HCT116 (cell line): ENCODE data around the gene TMEM116. TPM values are rescaled to one million over a fixed set of nuclear protein-coding genes. Genes with fewer than 3 reads are reported as not detected.

Experiments used
- ATAC-seq: fragments of 200-7000 bp; cut with Tn5 transposase; 2 replicates; pipeline ENCODE4 v1.9.1; 2020; ENCODE audit warnings: mild to moderate bottlenecking, moderate library complexity
- BruUV-seq: library from RNA; stranded (reverse); fragments of 400-500 nt; replicated peaks from 2 replicates; lab custom pipeline; 2021; lab: Mats Ljungman, UMichigan
- CTCF ChIA-PET: fragments of 300-600 bp; sonication (Branson Sonifier 250); formaldehyde crosslinking; loops from one replicate; lab custom pipeline; 2021; ENCODE audit warnings: antibody characterized with exemption; lab: Charles Lee
- POLR2A ChIA-PET: fragments of 300-600, 350-600 bp; sonication (Branson Sonifier 250); formaldehyde crosslinking; loops from one replicate; lab custom pipeline; 2021; ENCODE audit warnings: antibody characterized with exemption; lab: Charles Lee
- RAD21 ChIA-PET, 2 experiments: fragments of 300-600 bp; sonication (Branson Sonifier 250); formaldehyde crosslinking; loops; one replicate each; lab custom pipeline; 2023; ENCODE audit warnings: low total read pairs in 2 of 2; ENCODE audit not compliant: uncharacterized antibody in 2 of 2, unreplicated experiment in 2 of 2, low non-redundant PET in 1 of 2; lab: Charles Lee
- DNase-seq: peaks from one replicate; pipeline ENCODE4 v3.0.0-alpha.2; 2010; ENCODE audit warnings: low read depth, low spot score
- H2AFZ ChIP-seq: fragments of 200-600 bp; shearing (Covaris generic), sonication (generic); 2 replicates; pipeline ENCODE4 v1.6.1; 2017; ENCODE audit warnings: low read depth, mixed run types, mixed read lengths, antibody characterized with exemption, low read length; ENCODE audit not compliant: poor library complexity, severe bottlenecking
- H3K27ac ChIP-seq: 2 replicates; pipeline ENCODE4 v1.5.1; 2012; ENCODE audit warnings: low read depth, low read length
- H3K27me3 ChIP-seq: fragments of 200-600 bp; sonication (generic); 2 replicates; pipeline ENCODE4 v1.6.1; 2016; ENCODE audit warnings: mixed run types, low read length, mixed read lengths; ENCODE audit not compliant: insufficient read depth
- H3K36me3 ChIP-seq, 2 experiments: fragments of 200-500 bp in 1 of 2; fragments of 200-600 bp in 1 of 2; sonication (Bioruptor generic) in 1 of 2; sonication (generic) in 1 of 2; 2 replicates each; pipeline versions ENCODE4 v1.5.1 to v1.6.1; 2014 to 2016; ENCODE audit warnings: low read length in 2 of 2, inconsistent platforms in 1 of 2, mixed read lengths in 1 of 2, mixed run types in 1 of 2; ENCODE audit not compliant: insufficient read depth in 2 of 2, control insufficient read depth in 1 of 2
- H3K4me1 ChIP-seq, 2 experiments: fragments of 200-600 bp in 1 of 2; sonication (generic) in 1 of 2; 2 replicates each; pipeline versions ENCODE4 v1.5.1 to v1.6.1; 2012 to 2017; ENCODE audit warnings: low read length in 2 of 2, inconsistent platforms in 1 of 2, mild to moderate bottlenecking in 1 of 2, mixed read lengths in 1 of 2, mixed run types in 1 of 2, moderate library complexity in 1 of 2; ENCODE audit not compliant: insufficient read depth in 2 of 2, control insufficient read depth in 1 of 2
- H3K4me2 ChIP-seq: fragments of 200-600 bp; sonication (generic); 2 replicates; pipeline ENCODE4 v1.6.1; 2017; ENCODE audit warnings: mixed run types, low read length, mixed read lengths
- H3K4me3 ChIP-seq, 2 experiments: fragments of 200-600 bp in 1 of 2; sonication (generic) in 1 of 2; replicated peaks in 1 of 2; 2 replicates each; pipeline ENCODE4 v1.5.1; 2011 to 2016; ENCODE audit warnings: low read length in 2 of 2, control low read depth in 1 of 2, low read depth in 1 of 2, mild to moderate bottlenecking in 1 of 2, mixed read lengths in 1 of 2, mixed run types in 1 of 2
- H3K79me2 ChIP-seq: fragments of 200-600 bp; sonication (generic); 2 replicates; pipeline ENCODE4 v1.6.1; 2017; ENCODE audit warnings: mild to moderate bottlenecking, mixed run types, low read length, moderate library complexity, mixed read lengths; ENCODE audit not compliant: insufficient read depth
- H3K9ac ChIP-seq: fragments of 200-600 bp; sonication (generic); 2 replicates; pipeline ENCODE4 v1.6.1; 2016; ENCODE audit warnings: low read length, mixed read lengths
- H3K9me2 ChIP-seq: fragments of 200-600 bp; sonication (generic), shearing (Covaris generic); 2 replicates; pipeline ENCODE4 v1.6.1; 2017; ENCODE audit warnings: mixed run types, mild to moderate bottlenecking, moderate library complexity; ENCODE audit not compliant: insufficient read depth
- H3K9me3 ChIP-seq, 2 experiments: fragments of 200-500 bp in 1 of 2; fragments of 200-600 bp in 1 of 2; sonication (Bioruptor generic) in 1 of 2; sonication (generic) in 1 of 2; 2 replicates each; pipeline ENCODE4 v1.6.1; 2014 to 2017; ENCODE audit warnings: low read length in 2 of 2, mixed read lengths in 2 of 2, inconsistent platforms in 1 of 2, low read depth in 1 of 2, mild to moderate bottlenecking in 1 of 2, mixed run types in 1 of 2, moderate library complexity in 1 of 2; ENCODE audit not compliant: control insufficient read depth in 1 of 2, insufficient read depth in 1 of 2
- H4K20me1 ChIP-seq: fragments of 200-600 bp; sonication (generic), shearing (Covaris generic); 2 replicates; pipeline ENCODE4 v1.6.1; 2017; ENCODE audit warnings: mixed run types, mild to moderate bottlenecking, moderate library complexity; ENCODE audit not compliant: insufficient read depth
- ATF3 ChIP-seq: IDR thresholded peaks from 2 replicates; pipeline ENCODE4 v1.6.1; 2012
- CBX3 ChIP-seq: IDR thresholded peaks from 2 replicates; pipeline ENCODE4 v1.6.1; 2012; ENCODE audit warnings: low read depth
- CEBPB ChIP-seq: IDR thresholded peaks from 2 replicates; pipeline ENCODE4 v1.6.1; 2012; ENCODE audit warnings: low read depth
- EGR1 ChIP-seq: IDR thresholded peaks from 2 replicates; pipeline ENCODE4 v1.6.1; 2012; ENCODE audit warnings: low read depth
- ELF1 ChIP-seq: IDR thresholded peaks from 2 replicates; pipeline ENCODE4 v1.6.1; 2012; ENCODE audit warnings: low read depth, borderline replicate concordance
- EZH2 ChIP-seq: fragments of 200-600 bp; sonication (generic); IDR thresholded peaks from 2 replicates; pipeline ENCODE4 v1.6.1; 2017; ENCODE audit warnings: antibody characterized with exemption, mixed run types
- EZH2phosphoT487 ChIP-seq: fragments of 200-600 bp; IDR thresholded peaks from 2 replicates; pipeline ENCODE4 v1.6.1; 2018; ENCODE audit warnings: antibody characterized with exemption, borderline replicate concordance
- JUND ChIP-seq: IDR thresholded peaks from 2 replicates; pipeline ENCODE4 v1.6.1; 2012
- POLR2A ChIP-seq: IDR thresholded peaks from 2 replicates; pipeline ENCODE4 v1.7.0; 2011; ENCODE audit warnings: borderline replicate concordance; ENCODE audit not compliant: insufficient read depth, insufficient read length; ENCODE audit errors: extremely low read depth
- POLR2AphosphoS5 ChIP-seq: IDR thresholded peaks from 2 replicates; pipeline ENCODE4 v1.6.1; 2011; ENCODE audit warnings: mild to moderate bottlenecking, low read depth, low read length, moderate library complexity
- RAD21 ChIP-seq: IDR thresholded peaks from 2 replicates; pipeline ENCODE4 v1.6.1; 2012; ENCODE audit warnings: low read depth, mild to moderate bottlenecking
- REST ChIP-seq: IDR thresholded peaks from 2 replicates; pipeline ENCODE4 v1.6.1; 2012; ENCODE audit warnings: low read depth
- SIN3A ChIP-seq: IDR thresholded peaks from 2 replicates; pipeline ENCODE4 v1.6.1; 2012; ENCODE audit warnings: low read depth
- SP1 ChIP-seq: IDR thresholded peaks from 2 replicates; pipeline ENCODE4 v1.6.1; 2012; ENCODE audit warnings: low read depth
- SRF ChIP-seq: IDR thresholded peaks from 2 replicates; pipeline ENCODE4 v1.6.1; 2012; ENCODE audit warnings: low read depth
- TCF7L2 ChIP-seq: IDR thresholded peaks from 2 replicates; pipeline ENCODE4 v1.7.0; 2011; ENCODE audit warnings: borderline replicate concordance, inconsistent platforms; ENCODE audit not compliant: insufficient read depth, insufficient read length; ENCODE audit errors: extremely low read depth
- YY1 ChIP-seq: IDR thresholded peaks from 2 replicates; pipeline ENCODE4 v1.6.1; 2011; ENCODE audit warnings: low read length, low read depth, moderate library complexity, mild to moderate bottlenecking; ENCODE audit not compliant: insufficient replicate concordance; ENCODE audit errors: extremely low read depth
- ZBTB33 ChIP-seq: IDR thresholded peaks from 2 replicates; pipeline ENCODE4 v1.6.1; 2011; ENCODE audit warnings: mild to moderate bottlenecking, low read length, moderate library complexity; ENCODE audit not compliant: insufficient replicate concordance; ENCODE audit errors: extremely low read depth
- ZFX ChIP-seq: fragments of 450-650 bp; IDR thresholded peaks from 2 replicates; pipeline ENCODE4 v1.6.1; 2017
- intact Hi-C: fragments of 100-400 bp; cut with micrococcal nuclease; formaldehyde crosslinking; loops from 2 replicates; pipeline ENCODE4 v1.10.0; 2022
- total RNA-seq: library from RNA; stranded (reverse); gene quantifications from one replicate; pipeline ENCODE4 v1.2.1, GENCODE V29; 2021; ENCODE audit not compliant: unreplicated experiment

The TMEM116 gene
- total RNA-seq, 1 experiment from 2014 or later = 6.8 TPM

- Histone ChIP-seq H3K9me2 (no peaks in the 10 kb centered on the region), H3K4me1 (no peaks in the 10 kb centered on the region), H3K9ac (no peak overlapping the region), H3K4me3 (no peak overlapping the region), H3K36me3 (no peaks in the 10 kb centered on the region), H3K4me2 (no peak overlapping the region), H4K20me1 (no peaks in the 10 kb centered on the region), H2AFZ (no peak overlapping the region), H3K9me3 (no peaks in the 10 kb centered on the region), H3K27ac (no peak overlapping the region), H3K27me3 (no peaks in the 10 kb centered on the region), H3K79me2 (no peaks in the 10 kb centered on the region)
- POLR2A ChIA-PET = no interaction called here
- DNase-seq (no peak), ATAC-seq (no peak)
- no TSS peak for BruUV-seq
- CTCF ChIA-PET = no interaction called here
- RAD21 ChIA-PET = no interaction called here
- no peak for TF ChIP-seq CEBPB
- no peak for TF ChIP-seq ZBTB33
- TF ChIP-seq EZH2phosphoT487 = no peak
- TF ChIP-seq ELF1 = no peak
- no peak for TF ChIP-seq ATF3
- TF ChIP-seq YY1 = no peak
- no peak for TF ChIP-seq CBX3
- no peak for TF ChIP-seq ZFX
- no peak for TF ChIP-seq EGR1
- no peak for TF ChIP-seq RAD21
- no peak for TF ChIP-seq SRF
- no peak for TF ChIP-seq POLR2A
- TF ChIP-seq SP1 = no peak
- no peak for TF ChIP-seq REST
- no peak for TF ChIP-seq JUND
- TF ChIP-seq POLR2AphosphoS5 = no peak
- TF ChIP-seq EZH2 = no peak
- TF ChIP-seq SIN3A = no peak
- no peak for TF ChIP-seq TCF7L2
- intact Hi-C loops = no loop called here
These were observed 76.1 kb downstream of the TMEM116 start for GRCh38 chr12:111936869-111937268.
